ENCODE results near the gene LRIT2.

GRCh38 chr10:84202349-84202748, 23.0 kb downstream of the LRIT2 start:
- TF ChIP-seq POLR2A (IDR thresholded peaks at IDR 0.05; ENCODE audit: low read length) (no peak), GATA1 (IDR thresholded peaks at IDR 0.05; ENCODE audit: low read depth, low read length) (no peak)

All from erythroblast (primary cell).